ENCODE results near the gene COL26A1.

The COL26A1 gene

GRCh38 chr7:101507327-101507726, 144.7 kb downstream of the COL26A1 start:
- no peak for TF ChIP-seq REST (IDR thresholded peaks at IDR 0.05; ENCODE audit: insufficient read depth in 1 of 2, low read depth in 2 of 2, low read length in 2 of 2)
- no peak for TF ChIP-seq FOXP2 (optimal IDR thresholded peaks at IDR 0.05; ENCODE audit: borderline replicate concordance, extremely low read depth, extremely low read length, insufficient read depth)
- TF ChIP-seq TAF1 (IDR thresholded peaks at IDR 0.05; ENCODE audit: borderline replicate concordance, insufficient read depth, low read length): no peak
- no peak for TF ChIP-seq POLR2AphosphoS5 (IDR thresholded peaks at IDR 0.05; ENCODE audit: low read depth, low read length)
- TF ChIP-seq SIN3A (IDR thresholded peaks at IDR 0.05; ENCODE audit: borderline replicate concordance, insufficient read depth, low read length): no peak

GRCh38 chr7:101507791-101508252, 145.1 kb downstream of the COL26A1 start:
- no peak for TF ChIP-seq POLR2AphosphoS5 (IDR thresholded peaks at IDR 0.05; ENCODE audit: low read depth, low read length)
- no peak for TF ChIP-seq TAF1 (IDR thresholded peaks at IDR 0.05; ENCODE audit: borderline replicate concordance, insufficient read depth, low read length)
- no peak for TF ChIP-seq SIN3A (IDR thresholded peaks at IDR 0.05; ENCODE audit: borderline replicate concordance, insufficient read depth, low read length)
- TF ChIP-seq FOXP2 (optimal IDR thresholded peaks at IDR 0.05; ENCODE audit: borderline replicate concordance, extremely low read depth, extremely low read length, insufficient read depth): no peak
- TF ChIP-seq REST (IDR thresholded peaks at IDR 0.05; ENCODE audit: insufficient read depth in 1 of 2, low read depth in 2 of 2, low read length in 2 of 2): no peak

GRCh38 chr7:101510297-101510696, 147.6 kb downstream of the COL26A1 start:
- TF ChIP-seq TAF1 (IDR thresholded peaks at IDR 0.05; ENCODE audit: borderline replicate concordance, insufficient read depth, low read length): no peak
- no peak for TF ChIP-seq POLR2AphosphoS5 (IDR thresholded peaks at IDR 0.05; ENCODE audit: low read depth, low read length)
- TF ChIP-seq REST (IDR thresholded peaks at IDR 0.05; ENCODE audit: insufficient read depth in 1 of 2, low read depth in 2 of 2, low read length in 2 of 2): no peak
- TF ChIP-seq FOXP2 (optimal IDR thresholded peaks at IDR 0.05; ENCODE audit: borderline replicate concordance, extremely low read depth, extremely low read length, insufficient read depth): no peak
- TF ChIP-seq SIN3A (IDR thresholded peaks at IDR 0.05; ENCODE audit: borderline replicate concordance, insufficient read depth, low read length): no peak

- TF ChIP-seq POLR2AphosphoS5 (IDR thresholded peaks at IDR 0.05; ENCODE audit: low read depth, low read length) (no peak), REST (IDR thresholded peaks at IDR 0.05; ENCODE audit: insufficient read depth in 1 of 2, low read depth in 2 of 2, low read length in 2 of 2) (no peak), TAF1 (IDR thresholded peaks at IDR 0.05; ENCODE audit: borderline replicate concordance, insufficient read depth, low read length) (no peak), FOXP2 (optimal IDR thresholded peaks at IDR 0.05; ENCODE audit: borderline replicate concordance, extremely low read depth, extremely low read length, insufficient read depth) (no peak), SIN3A (IDR thresholded peaks at IDR 0.05; ENCODE audit: borderline replicate concordance, insufficient read depth, low read length) (no peak)
Observed at GRCh38 chr7:101511965-101512364, 149.3 kb downstream of the COL26A1 start.

- TF ChIP-seq TAF1 (IDR thresholded peaks at IDR 0.05; ENCODE audit: borderline replicate concordance, insufficient read depth, low read length): no peak
- TF ChIP-seq REST (IDR thresholded peaks at IDR 0.05; ENCODE audit: insufficient read depth in 1 of 2, low read depth in 2 of 2, low read length in 2 of 2): no peak
- no peak for TF ChIP-seq POLR2AphosphoS5 (IDR thresholded peaks at IDR 0.05; ENCODE audit: low read depth, low read length)
- no peak for TF ChIP-seq FOXP2 (optimal IDR thresholded peaks at IDR 0.05; ENCODE audit: borderline replicate concordance, extremely low read depth, extremely low read length, insufficient read depth)
- TF ChIP-seq SIN3A (IDR thresholded peaks at IDR 0.05; ENCODE audit: borderline replicate concordance, insufficient read depth, low read length): no peak
Observed at GRCh38 chr7:101516851-101517250, 154.2 kb downstream of the COL26A1 start.

Data from PFSK-1 (cell line).